KMS-11 (cell line): ENCODE measurements around the gene SPTBN1.

Experiments used
- H2AFZ ChIP-seq: fragments of 200-600 bp; sonication (generic); 2 replicates; pipeline ENCODE4 v1.6.1; 2016; ENCODE audit warnings: antibody characterized with exemption, mixed run types, low read depth
- H3K27ac ChIP-seq: fragments of 200-600 bp; sonication (generic); 2 replicates; pipeline ENCODE4 v1.6.1; 2016; ENCODE audit warnings: mild to moderate bottlenecking, mixed run types
- H3K27me3 ChIP-seq: fragments of 200-600 bp; sonication (generic); 2 replicates; pipeline ENCODE4 v1.6.1; 2017; ENCODE audit warnings: mild to moderate bottlenecking, low read depth, mixed run types, moderate library complexity; ENCODE audit not compliant: insufficient read depth
- H3K36me3 ChIP-seq: fragments of 200-600 bp; sonication (generic); 2 replicates; pipeline ENCODE4 v1.6.1; 2017; ENCODE audit warnings: mild to moderate bottlenecking, mixed run types; ENCODE audit not compliant: insufficient read depth
- H3K4me1 ChIP-seq: fragments of 200-600 bp; sonication (generic); 2 replicates; pipeline ENCODE4 v1.6.1; 2016; ENCODE audit warnings: mild to moderate bottlenecking, low read depth, mixed run types; ENCODE audit not compliant: poor library complexity, severe bottlenecking
- H3K4me2 ChIP-seq: fragments of 200-600 bp; sonication (generic); 2 replicates; pipeline ENCODE4 v1.7.0; 2016; ENCODE audit warnings: mild to moderate bottlenecking, mixed run types
- H3K4me3 ChIP-seq: fragments of 200-600 bp; sonication (generic); IDR thresholded peaks from 2 replicates; pipeline ENCODE4 v1.6.1; 2017; ENCODE audit warnings: low read depth, low read length, mixed read lengths; ENCODE audit not compliant: insufficient read depth
- H3K79me2 ChIP-seq: fragments of 200-600 bp; sonication (generic); 2 replicates; pipeline ENCODE4 v1.6.1; 2016; ENCODE audit warnings: low read depth, mixed run types; ENCODE audit not compliant: insufficient read depth
- H3K9ac ChIP-seq: fragments of 200-600 bp; sonication (generic); 2 replicates; pipeline ENCODE4 v1.6.1; 2016; ENCODE audit warnings: mild to moderate bottlenecking, mixed run types
- H4K20me1 ChIP-seq: fragments of 200-600 bp; sonication (generic); 2 replicates; pipeline ENCODE4 v1.6.1; 2016; ENCODE audit warnings: mild to moderate bottlenecking, mixed run types; ENCODE audit not compliant: insufficient read depth
- TF ChIP-seq, protein P1 (sequence below): fragments of 200-600 bp; sonication (generic); conservative IDR thresholded peaks from 2 replicates; pipeline ENCODE4 v1.6.1; 2017; ENCODE audit warnings: low read depth, mild to moderate bottlenecking, antibody characterized with exemption, low read length, moderate library complexity, mixed read lengths

The SPTBN1 gene

DNA sequence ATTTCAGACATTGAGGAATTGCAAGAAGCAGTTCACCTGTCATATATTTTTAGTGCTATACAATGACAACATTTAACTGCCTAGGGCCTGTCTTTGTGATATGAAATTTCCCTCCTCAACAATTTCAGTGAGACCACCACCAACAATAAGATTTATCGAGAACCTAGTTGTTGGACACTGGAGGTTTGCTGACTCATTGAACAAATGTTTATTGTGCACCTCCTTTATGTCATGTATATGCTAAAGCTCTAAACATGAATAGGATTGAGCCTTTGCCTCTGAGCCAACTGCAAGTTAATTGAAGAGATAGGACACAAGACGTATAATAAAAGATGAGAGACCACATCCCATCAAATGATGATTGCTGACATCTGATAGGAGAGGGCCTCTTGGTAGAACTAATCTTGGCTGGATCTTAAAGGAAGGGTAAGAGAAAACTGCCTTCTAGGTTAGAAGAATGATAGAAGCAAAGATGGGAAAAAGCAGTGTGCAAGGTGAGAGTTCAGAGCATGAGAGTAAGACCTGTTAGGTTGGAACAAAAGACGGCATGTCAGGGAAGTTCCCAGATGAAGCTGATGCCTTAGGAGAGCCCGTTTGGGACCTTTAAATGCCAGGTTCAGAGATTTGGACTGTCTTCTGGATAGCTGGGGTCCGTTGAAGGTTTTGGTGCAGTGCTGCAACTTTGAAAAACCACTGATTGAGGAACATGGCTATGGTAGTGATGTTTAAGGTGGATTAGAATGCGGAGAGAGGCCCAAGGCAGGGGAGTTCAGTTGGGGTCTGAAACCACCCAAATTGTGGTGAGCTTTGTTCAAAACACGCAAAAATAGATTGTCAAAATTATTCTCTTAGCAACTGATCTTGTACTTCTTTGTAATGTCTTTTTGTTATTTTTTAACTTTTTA, 134.3 kb downstream of the SPTBN1 start:
- Histone ChIP-seq H3K9ac (no peak overlapping the region), H3K4me2 (no peak overlapping the region)

DNA sequence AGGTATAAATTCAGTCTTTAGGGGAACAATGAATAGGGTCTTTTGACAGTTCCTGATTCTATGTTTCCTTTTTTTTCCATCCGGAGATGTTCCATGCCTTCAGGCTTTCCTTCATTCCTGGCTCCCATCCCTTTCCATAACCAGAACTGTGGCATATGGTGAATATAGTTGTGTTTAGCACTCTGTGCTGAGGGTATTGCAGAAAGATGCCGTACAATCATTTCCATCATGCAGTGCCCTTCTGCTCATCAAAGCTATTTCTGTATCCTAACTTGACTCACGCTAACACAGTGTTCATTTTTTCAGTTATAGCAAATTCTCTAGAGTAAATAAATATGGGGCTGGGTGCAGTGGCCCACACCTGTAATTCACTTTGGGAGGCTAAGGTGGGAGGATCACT, 135.4 kb downstream of the SPTBN1 start:
- no peaks in the 10 kb centered on the region for H3K27me3 ChIP-seq
- no peaks in the 10 kb centered on the region for H3K36me3 ChIP-seq
- H3K9ac ChIP-seq = no peak overlapping the region
- H2AFZ ChIP-seq = no peak overlapping the region
- H4K20me1 ChIP-seq = peaks cover 9% of the 10 kb centered on the region
- H3K4me3 ChIP-seq = no peak overlapping the region
- H3K79me2 ChIP-seq = peaks cover 97% of the 10 kb centered on the region
- H3K27ac ChIP-seq = no peak overlapping the region
- no peak overlapping the region for H3K4me2 ChIP-seq
- TF ChIP-seq, protein P1, sequence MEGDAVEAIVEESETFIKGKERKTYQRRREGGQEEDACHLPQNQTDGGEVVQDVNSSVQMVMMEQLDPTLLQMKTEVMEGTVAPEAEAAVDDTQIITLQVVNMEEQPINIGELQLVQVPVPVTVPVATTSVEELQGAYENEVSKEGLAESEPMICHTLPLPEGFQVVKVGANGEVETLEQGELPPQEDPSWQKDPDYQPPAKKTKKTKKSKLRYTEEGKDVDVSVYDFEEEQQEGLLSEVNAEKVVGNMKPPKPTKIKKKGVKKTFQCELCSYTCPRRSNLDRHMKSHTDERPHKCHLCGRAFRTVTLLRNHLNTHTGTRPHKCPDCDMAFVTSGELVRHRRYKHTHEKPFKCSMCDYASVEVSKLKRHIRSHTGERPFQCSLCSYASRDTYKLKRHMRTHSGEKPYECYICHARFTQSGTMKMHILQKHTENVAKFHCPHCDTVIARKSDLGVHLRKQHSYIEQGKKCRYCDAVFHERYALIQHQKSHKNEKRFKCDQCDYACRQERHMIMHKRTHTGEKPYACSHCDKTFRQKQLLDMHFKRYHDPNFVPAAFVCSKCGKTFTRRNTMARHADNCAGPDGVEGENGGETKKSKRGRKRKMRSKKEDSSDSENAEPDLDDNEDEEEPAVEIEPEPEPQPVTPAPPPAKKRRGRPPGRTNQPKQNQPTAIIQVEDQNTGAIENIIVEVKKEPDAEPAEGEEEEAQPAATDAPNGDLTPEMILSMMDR = no peak
- peaks cover 42% of the 10 kb centered on the region for H3K4me1 ChIP-seq

More for the DNA sequence above, 134.3 kb downstream of the SPTBN1 start:
- Histone ChIP-seq H2AFZ (no peak overlapping the region), H3K27me3 (no peaks in the 10 kb centered on the region), H3K27ac (no peak overlapping the region), H4K20me1 (peaks cover 17% of the 10 kb centered on the region), H3K4me1 (peaks cover 36% of the 10 kb centered on the region), H3K36me3 (no peaks in the 10 kb centered on the region), H3K79me2 (peaks cover 97% of the 10 kb centered on the region), H3K4me3 (no peak overlapping the region)
- TF ChIP-seq, protein P1 = no peak

DNA sequence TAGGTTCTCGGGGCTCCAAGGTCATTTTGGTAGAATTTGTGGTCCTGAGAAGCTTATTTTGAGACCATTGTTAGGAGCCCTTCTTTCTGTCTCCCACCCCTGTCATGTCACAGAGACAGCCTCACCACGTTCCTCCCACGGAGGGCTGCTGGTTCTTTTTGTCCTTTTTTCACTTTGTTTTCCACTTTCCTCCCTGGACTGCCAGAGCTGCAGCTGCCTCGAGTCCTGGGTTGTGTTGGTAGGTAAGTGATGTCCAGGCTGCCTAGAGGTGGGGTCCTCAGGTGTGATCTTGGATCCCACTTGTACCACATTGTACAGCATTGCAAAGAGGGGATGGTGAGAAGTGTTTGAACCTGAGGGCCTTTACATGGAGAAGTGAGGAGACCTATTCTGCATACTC, 137.1 kb downstream of the SPTBN1 start:
- no peak overlapping the region for H3K4me3 ChIP-seq
- H3K79me2 ChIP-seq = peaks cover 97% of the 10 kb centered on the region
- H3K9ac ChIP-seq = no peak overlapping the region
- no peaks in the 10 kb centered on the region for H3K27me3 ChIP-seq
- peaks cover 50% of the 10 kb centered on the region for H3K4me1 ChIP-seq
- no peak overlapping the region for H3K27ac ChIP-seq
- H2AFZ ChIP-seq = no peak overlapping the region
- TF ChIP-seq, protein P1 = no peak
- H4K20me1 ChIP-seq = peaks cover 21% of the 10 kb centered on the region
- H3K4me2 ChIP-seq = no peak overlapping the region
- no peaks in the 10 kb centered on the region for H3K36me3 ChIP-seq

DNA sequence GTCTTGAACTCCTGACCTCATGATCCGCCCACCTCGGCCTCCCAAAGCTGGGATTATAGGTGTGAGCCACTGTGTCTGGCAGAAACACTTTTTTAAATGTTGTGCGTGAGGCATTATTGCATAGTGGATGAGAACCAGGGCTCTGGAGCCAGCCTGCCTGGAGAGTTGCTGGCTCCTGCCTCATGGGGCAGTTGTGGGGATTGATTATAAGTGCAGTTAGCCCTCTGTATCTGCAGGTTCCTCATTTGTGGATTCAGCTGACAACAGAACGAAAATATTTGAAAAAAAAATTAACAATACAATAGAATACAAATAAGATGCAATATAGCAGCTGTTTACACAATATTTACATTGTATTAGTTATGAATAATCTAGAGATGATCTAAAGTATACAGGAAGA, 137.9 kb downstream of the SPTBN1 start:
- Histone ChIP-seq H3K36me3 (no peaks in the 10 kb centered on the region; the same call in 1 of the 2 replicates), H3K4me3 (no peak overlapping the region)

More for the DNA sequence above, 137.9 kb downstream of the SPTBN1 start:
- H3K27me3 ChIP-seq = no peaks in the 10 kb centered on the region
- no peak overlapping the region for H3K9ac ChIP-seq
- no peak overlapping the region for H2AFZ ChIP-seq
- no peak overlapping the region for H3K4me2 ChIP-seq
- no peak overlapping the region for H3K27ac ChIP-seq
- H4K20me1 ChIP-seq = peaks cover 21% of the 10 kb centered on the region
- TF ChIP-seq, protein P1 = no peak
- peaks cover 52% of the 10 kb centered on the region for H3K4me1 ChIP-seq
- peaks cover 97% of the 10 kb centered on the region for H3K79me2 ChIP-seq
